K562 (cell line): Measurements from ENCODE around the gene TXNIP. TPM values are rescaled to one million over a fixed set of nuclear protein-coding genes. Genes with fewer than 3 reads are reported as not detected.

Source experiments
- ARID4B ChIP-seq: sonication (generic); formaldehyde crosslinking; IDR thresholded peaks from 2 replicates; pipeline ENCODE4 v1.8.0; 2022; ENCODE audit warnings: mild to moderate bottlenecking, missing genetic modification reagents
- E4F1 ChIP-seq: fragments of 250-450 bp; sonication (Bioruptor Pico); IDR thresholded peaks from 2 replicates; pipeline ENCODE4 v1.5.0; 2021; ENCODE audit warnings: mild to moderate bottlenecking, borderline replicate concordance
- HNRNPUL1 ChIP-seq: fragments of 200-400 bp; formaldehyde crosslinking; IDR thresholded peaks from 2 replicates; pipeline ENCODE4 v1.6.1; 2017; ENCODE audit warnings: low read length
- MBD2 ChIP-seq: sonication (generic); IDR thresholded peaks from 2 replicates; pipeline ENCODE4 v1.6.1; 2016; ENCODE audit warnings: low read depth, borderline replicate concordance
- NR3C1 ChIP-seq: sonication (generic); formaldehyde crosslinking; IDR thresholded peaks from 2 replicates; pipeline ENCODE4 v1.8.1; 2022; ENCODE audit warnings: missing genetic modification reagents
- PHB2 ChIP-seq: fragments of 450-650 bp; IDR thresholded peaks from 2 replicates; pipeline ENCODE4 v1.6.1; 2017; ENCODE audit warnings: low read depth
- RAD51 ChIP-seq: fragments of 450-650 bp; IDR thresholded peaks from 2 replicates; pipeline ENCODE4 v1.7.1; 2016; ENCODE audit warnings: low read depth, mild to moderate bottlenecking, borderline replicate concordance
- RFX5 ChIP-seq: IDR thresholded peaks from 2 replicates; pipeline ENCODE4 v1.6.1; 2011; ENCODE audit warnings: low read depth, mild to moderate bottlenecking, improper control_type of control experiment, low read length
- TAF1 ChIP-seq: IDR thresholded peaks from 2 replicates; pipeline ENCODE4 v1.6.1; 2011; ENCODE audit warnings: mild to moderate bottlenecking, low read length, moderate library complexity; ENCODE audit not compliant: insufficient read depth, control insufficient read depth, severe bottlenecking; ENCODE audit errors: extremely low read depth
- TGIF2 ChIP-seq: sonication (generic); formaldehyde crosslinking; IDR thresholded peaks from 2 replicates; pipeline ENCODE4 v1.8.1; 2022; ENCODE audit warnings: mild to moderate bottlenecking, missing genetic modification reagents, moderate library complexity
- ZNF217 ChIP-seq: sonication (generic); formaldehyde crosslinking; IDR thresholded peaks from 2 replicates; pipeline ENCODE4 v1.8.0; 2022; ENCODE audit warnings: mild to moderate bottlenecking, missing genetic modification reagents
- ZNF324 ChIP-seq: fragments of 250-450 bp; sonication (Bioruptor Pico); IDR thresholded peaks from 2 replicates; pipeline ENCODE4 v1.4.0; 2020; ENCODE audit warnings: mild to moderate bottlenecking
- ZNF639 ChIP-seq, 2 experiments: fragments of 200-800 bp in 1 of 2; sonication (Bioruptor generic) in 1 of 2; sonication (generic) in 1 of 2; formaldehyde crosslinking in 1 of 2; IDR thresholded peaks in 1 of 2; conservative IDR thresholded peaks in 1 of 2; 2 replicates each; pipeline versions ENCODE4 v1.5.0 to v1.6.1; 2016 to 2020; ENCODE audit warnings: missing compliant biosample characterization in 1 of 2, missing genetic modification characterization in 1 of 2, missing genetic modification reagents in 1 of 2
- ZNF766 ChIP-seq: fragments of 200-800 bp; sonication (Bioruptor generic); conservative IDR thresholded peaks from 2 replicates; pipeline ENCODE4 v1.6.1; 2016; ENCODE audit warnings: missing genetic modification characterization, missing compliant biosample characterization
- polyA plus RNA-seq, 8 experiments: library from polyadenylated mRNA; depleted of rRNA in 4 of 8; stranded (reverse) in 5 of 8; unstranded in 3 of 8; fragments of >200 nt; fragmentation: Nextera tagmentation in 2 of 8; fragmentation: Illumina TruSeq in 1 of 8; extraction: Ambion mirVana in 2 of 8; extraction: Trizol in 1 of 8; gene quantifications; 2 replicates each; pipeline versions ENCODE4 v1.2.1 to v1.2.3, GENCODE V29; 2011 to 2014; ENCODE audit warnings: inconsistent platforms in 1 of 8, missing spikeins in 1 of 8
- total RNA-seq, 7 experiments: library from RNA; depleted of rRNA in 6 of 7; stranded (reverse); fragments of >200 nt in 6 of 7; fragmentation: Illumina TruSeq in 2 of 7; extraction: Trizol in 2 of 7; gene quantifications; 2 replicates each; pipeline versions ENCODE4 v1.2.1 to v1.2.3, GENCODE V29; 2011 to 2021; ENCODE audit warnings: low replicate concordance in 1 of 7
- TF ChIP-seq, protein P1 (sequence below): sonication (generic); formaldehyde crosslinking; IDR thresholded peaks from 2 replicates; pipeline ENCODE4 v1.4.0; 2020; ENCODE audit warnings: mild to moderate bottlenecking, missing genetic modification reagents

TXNIP gene
- total and polyA plus RNA-seq, 9 of the 15 experiments (the other 6 are each of a cell fraction or from before 2014, with no cell fraction given) = 120 to 499 (median 257) TPM

GRCh38 chr1:145957443-145958319 lies 38.7 kb downstream of the TXNIP start, which contains the start of gene LIX1L (continued):
- TF ChIP-seq RFX5 (no peak), PHB2 (no peak), E4F1 (CRISPR knock-in tag) (no peak), ZNF639 (CRISPR knock-in tag; conservative IDR thresholded peaks at IDR 0.05 in 1 of 2, IDR thresholded peaks at IDR 0.05 in 1 of 2) (no peak), RAD51 (no peak), MBD2 (no peak), ZNF324 (CRISPR knock-in tag) (no peak), ZNF217 (CRISPR knock-in tag) (no peak), HNRNPUL1 (no peak), TGIF2 (CRISPR knock-in tag) (no peak), ZNF766 (no peak), NR3C1 (no peak), TAF1 (peak; percentile 14), ARID4B (CRISPR knock-in tag) (no peak)
- TF ChIP-seq, protein P1, sequence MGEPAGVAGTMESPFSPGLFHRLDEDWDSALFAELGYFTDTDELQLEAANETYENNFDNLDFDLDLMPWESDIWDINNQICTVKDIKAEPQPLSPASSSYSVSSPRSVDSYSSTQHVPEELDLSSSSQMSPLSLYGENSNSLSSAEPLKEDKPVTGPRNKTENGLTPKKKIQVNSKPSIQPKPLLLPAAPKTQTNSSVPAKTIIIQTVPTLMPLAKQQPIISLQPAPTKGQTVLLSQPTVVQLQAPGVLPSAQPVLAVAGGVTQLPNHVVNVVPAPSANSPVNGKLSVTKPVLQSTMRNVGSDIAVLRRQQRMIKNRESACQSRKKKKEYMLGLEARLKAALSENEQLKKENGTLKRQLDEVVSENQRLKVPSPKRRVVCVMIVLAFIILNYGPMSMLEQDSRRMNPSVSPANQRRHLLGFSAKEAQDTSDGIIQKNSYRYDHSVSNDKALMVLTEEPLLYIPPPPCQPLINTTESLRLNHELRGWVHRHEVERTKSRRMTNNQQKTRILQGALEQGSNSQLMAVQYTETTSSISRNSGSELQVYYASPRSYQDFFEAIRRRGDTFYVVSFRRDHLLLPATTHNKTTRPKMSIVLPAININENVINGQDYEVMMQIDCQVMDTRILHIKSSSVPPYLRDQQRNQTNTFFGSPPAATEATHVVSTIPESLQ (CRISPR knock-in tag) = no peak
